Panc1 (cell line): Measurements from ENCODE around the gene MYCN. TPM values are rescaled to one million over a fixed set of nuclear protein-coding genes. Genes with fewer than 3 reads are reported as not detected.

ENCODE experiments used
- ATAC-seq: fragments of 200-7000 bp; cut with Tn5 transposase; 2 replicates; pipeline ENCODE4 v1.9.1; 2020; ENCODE audit warnings: mild to moderate bottlenecking, moderate library complexity
- BruUV-seq: library from RNA; stranded (reverse); fragments of 400-500 nt; replicated peaks from 2 replicates; lab custom pipeline; 2021; lab: Mats Ljungman, UMichigan
- CTCF ChIA-PET: fragments of 300-600 bp; sonication (Branson Sonifier 250); formaldehyde crosslinking; loops from one replicate; lab custom pipeline; 2022; ENCODE audit warnings: antibody characterized with exemption; lab: Charles Lee
- POLR2A ChIA-PET: fragments of 300-600 bp; sonication (Branson Sonifier 250); formaldehyde crosslinking; loops from one replicate; lab custom pipeline; 2022; ENCODE audit warnings: antibody characterized with exemption; lab: Charles Lee
- DNase-seq: peaks from one replicate; pipeline ENCODE4 v3.0.0-alpha.2; 2010; ENCODE audit warnings: low read depth, low spot score
- H3K27ac ChIP-seq: 2 replicates; pipeline ENCODE4 v1.5.1; 2011; ENCODE audit warnings: mild to moderate bottlenecking, low read length, inconsistent platforms
- H3K27me3 ChIP-seq: fragments of 200-500 bp; sonication (Bioruptor generic); 2 replicates; pipeline ENCODE4 v1.6.0; 2014; ENCODE audit warnings: low read length, inconsistent platforms; ENCODE audit not compliant: control insufficient read depth, insufficient read depth
- H3K36me3 ChIP-seq: fragments of 200-500 bp; sonication (Bioruptor generic); 2 replicates; pipeline ENCODE4 v1.5.1; 2014; ENCODE audit warnings: inconsistent platforms, mild to moderate bottlenecking, low read length, moderate library complexity; ENCODE audit not compliant: control insufficient read depth, insufficient read depth
- H3K4me1 ChIP-seq: 2 replicates; pipeline ENCODE4 v1.5.1; 2011; ENCODE audit warnings: inconsistent platforms, mild to moderate bottlenecking, low read length, moderate library complexity; ENCODE audit not compliant: control insufficient read depth, insufficient read depth
- H3K4me3 ChIP-seq, 2 experiments: 2 replicates each; pipeline ENCODE4 v1.5.1; 2011 to 2012; ENCODE audit warnings: low read depth in 2 of 2, low read length in 2 of 2, mild to moderate bottlenecking in 2 of 2, inconsistent platforms in 1 of 2, moderate library complexity in 1 of 2
- H3K9me3 ChIP-seq: fragments of 200-500 bp; sonication (Bioruptor generic); 2 replicates; pipeline ENCODE4 v1.5.1; 2014; ENCODE audit warnings: low read depth, mild to moderate bottlenecking, inconsistent platforms, low read length, moderate library complexity; ENCODE audit not compliant: control insufficient read depth, insufficient read depth
- CTCF ChIP-seq: fragments of 450-650 bp; IDR thresholded peaks from 2 replicates; pipeline ENCODE4 v1.5.1; 2017; ENCODE audit warnings: mild to moderate bottlenecking
- POLR2AphosphoS5 ChIP-seq: IDR thresholded peaks from 2 replicates; pipeline ENCODE4 v1.6.1; 2012; ENCODE audit warnings: mild to moderate bottlenecking, low read depth, low read length, moderate library complexity
- SIN3A ChIP-seq: IDR thresholded peaks from 2 replicates; pipeline ENCODE4 v1.6.1; 2012; ENCODE audit warnings: low read depth, mild to moderate bottlenecking, low read length, moderate library complexity, borderline replicate concordance; ENCODE audit not compliant: insufficient read depth
- TCF7L2 ChIP-seq: IDR thresholded peaks from 2 replicates; pipeline ENCODE4 v1.6.1; 2011; ENCODE audit warnings: mild to moderate bottlenecking, low read depth, low read length, inconsistent platforms
- in situ Hi-C: cut with HindIII; loops from 2 replicates; pipeline ENCODE4 v1.10.0; 2016; ENCODE audit warnings: low sequenced_read_pairs, low pct_unique_long_range_greater_than_20kb
- intact Hi-C: fragments of 100-400 bp; cut with micrococcal nuclease; formaldehyde crosslinking; loops from one replicate; pipeline ENCODE4 v1.10.0; 2022; ENCODE audit not compliant: unreplicated experiment
- total RNA-seq: library from RNA; stranded (reverse); gene quantifications from one replicate; pipeline ENCODE4 v1.2.1, GENCODE V29; 2021; ENCODE audit not compliant: unreplicated experiment
- TF ChIP-seq, protein P1 (sequence below), 2 experiments: IDR thresholded peaks; 2 replicates each; pipeline ENCODE4 v1.6.1; 2011 to 2012; ENCODE audit warnings: low read depth in 2 of 2, control low read depth in 1 of 2, low read length in 1 of 2, mild to moderate bottlenecking in 1 of 2, moderate library complexity in 1 of 2; ENCODE audit not compliant: insufficient read depth in 1 of 2

MYCN gene
- total RNA-seq, 1 experiment from 2014 or later, result not detected

- no peak overlapping the region for H3K4me3 ChIP-seq
- no peaks in the 10 kb centered on the region for H3K27me3 ChIP-seq
- intact Hi-C loops (no loop called here), in situ Hi-C loops (no loop called here)
- ATAC-seq (no peak), DNase-seq (no peak)
- no peaks in the 10 kb centered on the region for H3K36me3 ChIP-seq
- ChIA-PET POLR2A (no interaction called here), CTCF (no interaction called here)
- H3K9me3 ChIP-seq, result no peaks in the 10 kb centered on the region
- BruUV-seq, result no TSS peak
- no peak for TF ChIP-seq CTCF
- TF ChIP-seq, protein P1, sequence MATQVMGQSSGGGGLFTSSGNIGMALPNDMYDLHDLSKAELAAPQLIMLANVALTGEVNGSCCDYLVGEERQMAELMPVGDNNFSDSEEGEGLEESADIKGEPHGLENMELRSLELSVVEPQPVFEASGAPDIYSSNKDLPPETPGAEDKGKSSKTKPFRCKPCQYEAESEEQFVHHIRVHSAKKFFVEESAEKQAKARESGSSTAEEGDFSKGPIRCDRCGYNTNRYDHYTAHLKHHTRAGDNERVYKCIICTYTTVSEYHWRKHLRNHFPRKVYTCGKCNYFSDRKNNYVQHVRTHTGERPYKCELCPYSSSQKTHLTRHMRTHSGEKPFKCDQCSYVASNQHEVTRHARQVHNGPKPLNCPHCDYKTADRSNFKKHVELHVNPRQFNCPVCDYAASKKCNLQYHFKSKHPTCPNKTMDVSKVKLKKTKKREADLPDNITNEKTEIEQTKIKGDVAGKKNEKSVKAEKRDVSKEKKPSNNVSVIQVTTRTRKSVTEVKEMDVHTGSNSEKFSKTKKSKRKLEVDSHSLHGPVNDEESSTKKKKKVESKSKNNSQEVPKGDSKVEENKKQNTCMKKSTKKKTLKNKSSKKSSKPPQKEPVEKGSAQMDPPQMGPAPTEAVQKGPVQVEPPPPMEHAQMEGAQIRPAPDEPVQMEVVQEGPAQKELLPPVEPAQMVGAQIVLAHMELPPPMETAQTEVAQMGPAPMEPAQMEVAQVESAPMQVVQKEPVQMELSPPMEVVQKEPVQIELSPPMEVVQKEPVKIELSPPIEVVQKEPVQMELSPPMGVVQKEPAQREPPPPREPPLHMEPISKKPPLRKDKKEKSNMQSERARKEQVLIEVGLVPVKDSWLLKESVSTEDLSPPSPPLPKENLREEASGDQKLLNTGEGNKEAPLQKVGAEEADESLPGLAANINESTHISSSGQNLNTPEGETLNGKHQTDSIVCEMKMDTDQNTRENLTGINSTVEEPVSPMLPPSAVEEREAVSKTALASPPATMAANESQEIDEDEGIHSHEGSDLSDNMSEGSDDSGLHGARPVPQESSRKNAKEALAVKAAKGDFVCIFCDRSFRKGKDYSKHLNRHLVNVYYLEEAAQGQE (IDR thresholded peaks at IDR 0.05; ENCODE audit: insufficient read depth in 1 of 2, low read depth in 2 of 2, low read length in 1 of 2), result no peak
- TF ChIP-seq SIN3A, result no peak
- H3K4me1 ChIP-seq, result no peaks in the 10 kb centered on the region
- no peak overlapping the region for H3K27ac ChIP-seq
These were observed 25.2 kb downstream of the MYCN start for GRCh38 chr2:15965564-15966019.

DNA sequence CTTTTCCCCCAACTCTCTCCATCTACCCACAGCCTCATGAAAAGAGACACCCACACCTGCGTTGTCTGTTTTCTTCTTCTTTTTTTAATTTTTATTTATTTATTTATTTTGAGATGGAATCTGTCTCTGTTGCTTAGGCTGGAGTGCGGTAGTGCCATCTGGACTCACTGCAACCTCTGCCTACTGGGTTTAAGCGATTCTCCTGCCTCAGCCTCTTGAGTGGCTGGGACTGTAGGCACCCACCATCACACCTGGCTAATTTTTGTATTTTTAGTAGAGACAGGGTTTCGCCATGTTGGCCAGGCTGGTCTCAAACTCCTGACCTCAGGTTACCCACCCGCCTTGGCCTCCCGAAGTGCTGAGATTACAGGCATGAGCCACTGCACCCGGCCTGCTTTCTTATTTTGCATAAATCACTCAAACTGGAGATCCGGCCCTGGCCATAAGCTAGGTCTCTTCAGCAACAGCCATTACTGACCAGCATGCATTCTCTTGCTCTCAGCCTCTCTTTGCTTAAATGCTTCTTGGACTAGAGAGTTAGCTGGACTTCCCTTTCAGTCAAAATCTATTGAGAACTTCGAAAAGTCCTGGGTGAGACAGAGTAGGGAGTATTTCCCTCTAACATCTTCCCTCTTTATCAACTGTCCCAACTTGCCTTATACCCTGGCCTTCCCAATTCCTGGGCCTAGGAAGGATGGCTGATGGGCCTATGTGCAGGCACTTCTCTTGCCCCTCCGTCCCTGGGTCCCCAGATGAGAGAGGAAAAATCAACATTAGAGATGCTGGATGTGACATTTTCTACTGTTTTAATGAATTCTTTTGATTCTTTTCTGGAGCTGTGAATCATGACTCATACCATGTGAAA is 27.3 kb downstream of the MYCN start:
- Histone ChIP-seq H3K4me1 (no peaks in the 10 kb centered on the region), H3K36me3 (no peaks in the 10 kb centered on the region), H3K4me3 (no peak overlapping the region), H3K27ac (no peak overlapping the region), H3K27me3 (no peaks in the 10 kb centered on the region), H3K9me3 (no peaks in the 10 kb centered on the region)
- CTCF ChIA-PET, result no interaction called here
- in situ Hi-C loops, result no loop called here
- no peak for ATAC-seq
- BruUV-seq, result no TSS peak
- TF ChIP-seq, protein P1 (IDR thresholded peaks at IDR 0.05; ENCODE audit: insufficient read depth in 1 of 2, low read depth in 2 of 2, low read length in 1 of 2), result no peak
- TF ChIP-seq POLR2AphosphoS5, result no peak
- TF ChIP-seq CTCF, result no peak
- no peak for TF ChIP-seq TCF7L2
- no peak for TF ChIP-seq SIN3A
- no peak for DNase-seq
- POLR2A ChIA-PET, result no interaction called here
- intact Hi-C loops, result no loop called here
